Measurements from ENCODE around the gene PSMD13. TPM values are rescaled to one million over a fixed set of nuclear protein-coding genes. Genes with fewer than 3 reads are reported as not detected.

The PSMD13 gene
- total RNA-seq, 1 experiment from 2014 or later, result 179 TPM

GRCh38 chr11:240315-240714, 3.5 kb downstream of the PSMD13 start (continued):
- TF ChIP-seq CTCF (IDR thresholded peaks at IDR 0.05 in 2 of 3, conservative IDR thresholded peaks at IDR 0.05 in 1 of 3; ENCODE audit: borderline replicate concordance in 1 of 3, insufficient read depth in 1 of 3, low read depth in 2 of 3, low read length in 2 of 3) (no peak), EGR1 (IDR thresholded peaks at IDR 0.05; ENCODE audit: low read depth) (no peak), ZFX (IDR thresholded peaks at IDR 0.05) (no peak), EZH2 (IDR thresholded peaks at IDR 0.05) (no peak)

GRCh38 chr11:241634-242033, 4.9 kb downstream of the PSMD13 start:
- ChIA-PET RAD21 (ENCODE audit: low non-redundant PET in 1 of 2, low total read pairs in 2 of 2, uncharacterized antibody in 2 of 2, unreplicated experiment in 2 of 2) (no interaction called here), POLR2A (no interaction called here), CTCF (no interaction called here)
- BruUV-seq (replicated peaks), result no TSS peak
- Histone ChIP-seq H3K79me2 (ENCODE audit: insufficient read depth, low read length) (peaks cover 79% of the 10 kb centered on the region), H2AFZ (ENCODE audit: low read depth, low read length, poor library complexity, severe bottlenecking) (no peak overlapping the region), H3K27me3 (ENCODE audit: insufficient read depth, low read length) (no peaks in the 10 kb centered on the region), H3K4me1 (ENCODE audit: control insufficient read depth in 1 of 2, insufficient read depth in 2 of 2, low read length in 2 of 2) (peaks cover 6 to 10% of the 10 kb centered on the region in 2 experiments; a peak in 3 of 4 replicates), H3K36me3 (ENCODE audit: control insufficient read depth in 1 of 2, insufficient read depth in 2 of 2, low read length in 2 of 2) (peaks cover 44 to 62% of the 10 kb centered on the region in 2 experiments), H3K9me3 (ENCODE audit: control insufficient read depth in 1 of 2, insufficient read depth in 1 of 2, low read depth in 1 of 2, low read length in 2 of 2) (no peaks in the 10 kb centered on the region), H3K4me3 (replicated peaks in 1 of 2; ENCODE audit: low read depth in 1 of 2, low read length in 2 of 2) (no peak overlapping the region), H3K4me2 (ENCODE audit: low read length) (no peak overlapping the region), H3K9me2 (ENCODE audit: insufficient read depth) (no peaks in the 10 kb centered on the region), H3K9ac (ENCODE audit: low read length) (no peak overlapping the region), H3K27ac (ENCODE audit: low read depth, low read length) (no peak overlapping the region), H4K20me1 (ENCODE audit: insufficient read depth) (0 out of 2 replicates have a peak, but pooled peaks cover 5% of the 10 kb centered on the region)
- intact Hi-C loops (cut with micrococcal nuclease), result no loop called here
- DNase-seq (ENCODE audit: low read depth, low spot score) (no peak), ATAC-seq (no peak)
- TF ChIP-seq TCF7L2 (IDR thresholded peaks at IDR 0.05; ENCODE audit: borderline replicate concordance, extremely low read depth, insufficient read depth, insufficient read length), result no peak
- no peak for TF ChIP-seq EZH2phosphoT487 (IDR thresholded peaks at IDR 0.05; ENCODE audit: borderline replicate concordance)
- TF ChIP-seq EZH2 (IDR thresholded peaks at IDR 0.05), result no peak
- no peak for TF ChIP-seq POLR2AphosphoS5 (IDR thresholded peaks at IDR 0.05; ENCODE audit: low read depth, low read length)
- TF ChIP-seq ELF1 (IDR thresholded peaks at IDR 0.05; ENCODE audit: borderline replicate concordance, low read depth), result no peak
- no peak for TF ChIP-seq CTCF (IDR thresholded peaks at IDR 0.05 in 2 of 3, conservative IDR thresholded peaks at IDR 0.05 in 1 of 3; ENCODE audit: borderline replicate concordance in 1 of 3, insufficient read depth in 1 of 3, low read depth in 2 of 3, low read length in 2 of 3)
- TF ChIP-seq ZFX (IDR thresholded peaks at IDR 0.05), result no peak
- no peak for TF ChIP-seq YY1 (IDR thresholded peaks at IDR 0.05; ENCODE audit: extremely low read depth, insufficient replicate concordance, low read depth, low read length)
- TF ChIP-seq SIN3A (IDR thresholded peaks at IDR 0.05; ENCODE audit: low read depth), result no peak
- TF ChIP-seq CEBPB (IDR thresholded peaks at IDR 0.05; ENCODE audit: low read depth), result no peak
- TF ChIP-seq POLR2A (IDR thresholded peaks at IDR 0.05; ENCODE audit: borderline replicate concordance, extremely low read depth, insufficient read depth, insufficient read length), result no peak
- TF ChIP-seq CBX3 (IDR thresholded peaks at IDR 0.05; ENCODE audit: low read depth), result no peak
- no peak for TF ChIP-seq EGR1 (IDR thresholded peaks at IDR 0.05; ENCODE audit: low read depth)
- TF ChIP-seq REST (IDR thresholded peaks at IDR 0.05; ENCODE audit: low read depth), result no peak
- no peak for TF ChIP-seq SP1 (IDR thresholded peaks at IDR 0.05; ENCODE audit: low read depth)
- TF ChIP-seq FOSL1 (IDR thresholded peaks at IDR 0.05; ENCODE audit: low read depth), result no peak

Data from HCT116 (cell line).